Glomerular visceral epithelial cell (primary cell): ENCODE measurements around the gene NOTCH3.

Experiments
- DNase-seq: peaks from one replicate; pipeline ENCODE4 v3.0.0-alpha.2; 2016; ENCODE audit errors: extremely low spot score

The NOTCH3 gene

GRCh38 chr19:15123031-15123890 lies 77.5 kb downstream of the NOTCH3 start:
- DNase-seq: no peak

GRCh38 chr19:15122331-15123030 lies 78.3 kb downstream of the NOTCH3 start:
- no peak for DNase-seq

GRCh38 chr19:15120135-15121026 lies 80.4 kb downstream of the NOTCH3 start:
- DNase-seq: no peak

- no peak for DNase-seq
These were observed 81.9 kb downstream of the NOTCH3 start for GRCh38 chr19:15118789-15119494.

GRCh38 chr19:15118248-15118647 lies 82.5 kb downstream of the NOTCH3 start:
- no peak for DNase-seq

GRCh38 chr19:15116856-15117255 lies 83.9 kb downstream of the NOTCH3 start:
- no peak for DNase-seq

- DNase-seq: no peak
These were observed 84.8 kb downstream of the NOTCH3 start for GRCh38 chr19:15115762-15116615.

- DNase-seq: peak; percentile 32
These were observed 85.7 kb downstream of the NOTCH3 start for GRCh38 chr19:15115080-15115479.

- peak; percentile 42 for DNase-seq
These were observed 86.6 kb downstream of the NOTCH3 start for GRCh38 chr19:15114153-15114540.

GRCh38 chr19:15113245-15114152 lies 87.3 kb downstream of the NOTCH3 start:
- no peak for DNase-seq

GRCh38 chr19:15112385-15112784 lies 88.4 kb downstream of the NOTCH3 start:
- no peak for DNase-seq

GRCh38 chr19:15111758-15112157 lies 89.0 kb downstream of the NOTCH3 start:
- no peak for DNase-seq

- DNase-seq: no peak
These were observed 90.4 kb downstream of the NOTCH3 start for GRCh38 chr19:15110418-15110815.

- DNase-seq: no peak
These were observed 90.9 kb downstream of the NOTCH3 start for GRCh38 chr19:15109768-15110417.
